ENCODE results near the gene ADSL.
A peak's percentile ranks its signal among the peaks of the same experiment; 100 is the strongest.

Gene ADSL

GRCh38 chr22:40335358-40335757, 10.9 kb upstream of the ADSL start:
- TF ChIP-seq CTCF (IDR thresholded peaks at IDR 0.05): no peak
- Mint-ChIP-seq H3K27ac (no peak overlapping the region), H3K4me1 (peaks cover 45% of the 10 kb centered on the region)

GRCh38 chr22:40340044-40340443, 6.3 kb upstream of the ADSL start:
- Mint-ChIP-seq H3K27ac (no peak overlapping the region), H3K4me1 (peaks cover 4% of the 10 kb centered on the region), H3K4me3 (no peak overlapping the region)

More at GRCh38 chr22:40335358-40335757, 10.9 kb upstream of the ADSL start:
- H3K9me3 Mint-ChIP-seq: no peaks in the 10 kb centered on the region
- H3K27me3 Mint-ChIP-seq (ENCODE audit: low read depth, poor library complexity): no peaks in the 10 kb centered on the region
- H3K4me3 Mint-ChIP-seq: no peak overlapping the region
- DNase-seq: no peak
- H3K36me3 Mint-ChIP-seq (ENCODE audit: low read depth): peaks cover 34% of the 10 kb centered on the region

GRCh38 chr22:40341604-40342003, 4.7 kb upstream of the ADSL start:
- H3K27me3 Mint-ChIP-seq (ENCODE audit: low read depth, poor library complexity): peaks cover 8% of the 10 kb centered on the region
- DNase-seq: no peak

More at GRCh38 chr22:40340044-40340443, 6.3 kb upstream of the ADSL start:
- Mint-ChIP-seq H3K9me3 (no peaks in the 10 kb centered on the region), H3K36me3 (ENCODE audit: low read depth) (peaks cover 16% of the 10 kb centered on the region), H3K27me3 (ENCODE audit: low read depth, poor library complexity) (peaks cover 6% of the 10 kb centered on the region)
- no peak for DNase-seq
- TF ChIP-seq CTCF (IDR thresholded peaks at IDR 0.05): no peak

GRCh38 chr22:40342521-40342920, 3.8 kb upstream of the ADSL start:
- Mint-ChIP-seq H3K9me3 (no peaks in the 10 kb centered on the region), H3K4me3 (no peak overlapping the region), H3K4me1 (peaks cover 12% of the 10 kb centered on the region), H3K36me3 (ENCODE audit: low read depth) (peaks cover 7% of the 10 kb centered on the region), H3K27me3 (ENCODE audit: low read depth, poor library complexity) (peaks cover 8% of the 10 kb centered on the region), H3K27ac (peak overlapping the region; percentile 52)
- DNase-seq: no peak
- TF ChIP-seq CTCF (IDR thresholded peaks at IDR 0.05): no peak

More at GRCh38 chr22:40341604-40342003, 4.7 kb upstream of the ADSL start:
- Mint-ChIP-seq H3K4me3 (no peak overlapping the region), H3K9me3 (no peaks in the 10 kb centered on the region), H3K27ac (no peak overlapping the region), H3K4me1 (peaks cover 4% of the 10 kb centered on the region), H3K36me3 (ENCODE audit: low read depth) (peaks cover 7% of the 10 kb centered on the region)
- no peak for TF ChIP-seq CTCF (IDR thresholded peaks at IDR 0.05)

- Mint-ChIP-seq H3K9me3 (no peaks in the 10 kb centered on the region), H3K4me1 (peaks cover 27% of the 10 kb centered on the region), H3K36me3 (ENCODE audit: low read depth) (peaks cover 16% of the 10 kb centered on the region), H3K4me3 (peak overlapping the region; percentile 98), H3K27me3 (ENCODE audit: low read depth, poor library complexity) (peaks cover 8% of the 10 kb centered on the region), H3K27ac (no peak overlapping the region)
- no peak for TF ChIP-seq CTCF (IDR thresholded peaks at IDR 0.05)
- DNase-seq: no peak
Measured at GRCh38 chr22:40345271-40345670, 1.0 kb upstream of the ADSL start.

- peak; percentile 46 for DNase-seq
- Mint-ChIP-seq H3K9me3 (no peaks in the 10 kb centered on the region), H3K27me3 (ENCODE audit: low read depth, poor library complexity) (peaks cover 8% of the 10 kb centered on the region), H3K4me1 (peaks cover 27% of the 10 kb centered on the region), H3K36me3 (ENCODE audit: low read depth) (peaks cover 17% of the 10 kb centered on the region), H3K27ac (peak overlapping the region; percentile 99), H3K4me3 (peak overlapping the region; percentile 98)
- no peak for TF ChIP-seq CTCF (IDR thresholded peaks at IDR 0.05)
Measured at GRCh38 chr22:40345815-40346184, 500 bp upstream of the ADSL start.
